Measurements from ENCODE around the gene MIPOL1. TPM values are rescaled to one million over a fixed set of nuclear protein-coding genes. Genes with fewer than 3 reads are reported as not detected.
"Not testable (repeated sequence)": the region's sequence is repeated elsewhere in the genome, so short reads cannot be mapped to it uniquely, and the experiment has no call there.

MIPOL1 gene
- total RNA-seq, 6 experiments from 2014 or later: 3.0 to 5.7 (median 4.0) TPM

DNA sequence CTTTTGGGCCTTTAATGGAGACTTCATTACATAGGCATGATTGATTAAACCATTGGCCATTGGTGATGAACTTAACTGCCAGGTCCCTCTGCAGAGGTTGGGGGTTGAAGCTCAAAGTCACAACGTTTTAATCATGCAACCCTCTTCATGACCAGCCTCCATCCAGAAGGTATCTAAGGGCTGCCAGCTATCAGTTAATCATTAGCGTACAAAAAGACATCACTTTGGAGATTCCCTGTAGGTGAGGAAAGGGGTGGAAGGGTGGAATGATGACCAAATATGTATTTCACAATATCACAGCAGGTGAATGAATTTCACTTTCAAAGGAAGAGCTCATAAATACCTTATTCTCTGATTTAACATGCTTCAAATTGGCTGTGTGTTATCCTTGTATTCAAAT, 92.0 kb downstream of the MIPOL1 start:
- Histone ChIP-seq H3K36me3 (no peaks in the 10 kb centered on the region), H3K4me1 (peaks cover 0 to 14% (median 0%) of the 10 kb centered on the region in 4 donors), H3K27ac (peak overlapping the region; percentile 17 to 67 (median 33)), H3K9me3 (no peaks in the 10 kb centered on the region), H3K4me3 (no peak overlapping the region), H3K27me3 (no peaks in the 10 kb centered on the region)
- DNase-seq (peak in 1 of 3 donors; percentile 57), ATAC-seq (peak; percentile 98 to 99 (median 98))
- TF ChIP-seq, protein P1, sequence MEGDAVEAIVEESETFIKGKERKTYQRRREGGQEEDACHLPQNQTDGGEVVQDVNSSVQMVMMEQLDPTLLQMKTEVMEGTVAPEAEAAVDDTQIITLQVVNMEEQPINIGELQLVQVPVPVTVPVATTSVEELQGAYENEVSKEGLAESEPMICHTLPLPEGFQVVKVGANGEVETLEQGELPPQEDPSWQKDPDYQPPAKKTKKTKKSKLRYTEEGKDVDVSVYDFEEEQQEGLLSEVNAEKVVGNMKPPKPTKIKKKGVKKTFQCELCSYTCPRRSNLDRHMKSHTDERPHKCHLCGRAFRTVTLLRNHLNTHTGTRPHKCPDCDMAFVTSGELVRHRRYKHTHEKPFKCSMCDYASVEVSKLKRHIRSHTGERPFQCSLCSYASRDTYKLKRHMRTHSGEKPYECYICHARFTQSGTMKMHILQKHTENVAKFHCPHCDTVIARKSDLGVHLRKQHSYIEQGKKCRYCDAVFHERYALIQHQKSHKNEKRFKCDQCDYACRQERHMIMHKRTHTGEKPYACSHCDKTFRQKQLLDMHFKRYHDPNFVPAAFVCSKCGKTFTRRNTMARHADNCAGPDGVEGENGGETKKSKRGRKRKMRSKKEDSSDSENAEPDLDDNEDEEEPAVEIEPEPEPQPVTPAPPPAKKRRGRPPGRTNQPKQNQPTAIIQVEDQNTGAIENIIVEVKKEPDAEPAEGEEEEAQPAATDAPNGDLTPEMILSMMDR (IDR thresholded peaks at IDR 0.05): no peak
- TF ChIP-seq POLR2A (IDR thresholded peaks at IDR 0.05): no peak
- intact Hi-C loops (cut with DNase I): no loop called here
- 10% methylated on average over 2 of the region's 2 CpGs for WGBS (ENCODE audit: insufficient coverage, low coverage, low lambda C conversion rate, missing lambda C conversion rate)

DNA sequence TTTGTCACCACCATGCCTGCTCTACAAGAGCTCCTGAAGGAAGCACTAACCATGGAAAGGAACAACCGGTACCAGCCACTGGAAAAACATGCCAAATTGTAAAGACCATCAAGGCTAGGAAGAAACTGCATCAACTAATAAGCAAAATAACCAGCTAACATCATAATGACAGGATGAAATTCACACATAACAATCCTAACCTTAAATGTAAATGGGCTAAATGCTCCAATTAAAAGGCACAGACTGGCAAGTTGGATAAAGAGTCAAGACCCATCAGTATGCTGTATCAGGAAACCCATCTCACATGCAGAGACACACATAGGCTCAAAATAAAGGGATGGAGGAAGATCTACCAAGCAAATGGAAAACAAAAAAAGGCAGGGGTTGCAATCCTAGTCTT, 97.5 kb downstream of the MIPOL1 start:
- H3K4me1 ChIP-seq; DNase-seq; H3K27ac ChIP-seq; H3K36me3 ChIP-seq; H3K9me3 ChIP-seq; H3K4me3 ChIP-seq; intact Hi-C loops (cut with DNase I); H3K27me3 ChIP-seq; ATAC-seq: not testable (repeated sequence)
- 100% methylated on average over 1 of the region's 1 CpG for WGBS (ENCODE audit: insufficient coverage, low coverage, low lambda C conversion rate, missing lambda C conversion rate)

- no peak for TF ChIP-seq POLR2A (IDR thresholded peaks at IDR 0.05)
- TF ChIP-seq, protein P1 (IDR thresholded peaks at IDR 0.05): no peak
- H3K9me3 ChIP-seq: no peaks in the 10 kb centered on the region
- 89% methylated on average over 1 of the region's 1 CpG for WGBS (ENCODE audit: insufficient coverage, low coverage, low lambda C conversion rate, missing lambda C conversion rate)
- DNase-seq (no peak), ATAC-seq (no peak)
- intact Hi-C loops (cut with DNase I): no loop called here
- no peaks in the 10 kb centered on the region for H3K4me1 ChIP-seq
- H3K27me3 ChIP-seq: no peaks in the 10 kb centered on the region
- no peaks in the 10 kb centered on the region for H3K36me3 ChIP-seq
- no peak overlapping the region for H3K4me3 ChIP-seq
- H3K27ac ChIP-seq: no peak overlapping the region
Measured at GRCh38 chr14:37311252-37311651, 113.5 kb downstream of the MIPOL1 start.

GRCh38 chr14:37318938-37319337, 121.2 kb downstream of the MIPOL1 start:
- Histone ChIP-seq H3K4me3 (no peak overlapping the region), H3K9me3 (no peaks in the 10 kb centered on the region), H3K4me1 (no peaks in the 10 kb centered on the region), H3K27ac (no peak overlapping the region), H3K27me3 (no peaks in the 10 kb centered on the region), H3K36me3 (no peaks in the 10 kb centered on the region)
- DNase-seq (no peak), ATAC-seq (no peak)
- intact Hi-C loops (cut with DNase I): no loop called here
- TF ChIP-seq, protein P1 (IDR thresholded peaks at IDR 0.05): no peak
- TF ChIP-seq POLR2A (IDR thresholded peaks at IDR 0.05): no peak
- WGBS (ENCODE audit: insufficient coverage, low coverage, low lambda C conversion rate, missing lambda C conversion rate): 94% methylated on average over 2 of the region's 2 CpGs

DNA sequence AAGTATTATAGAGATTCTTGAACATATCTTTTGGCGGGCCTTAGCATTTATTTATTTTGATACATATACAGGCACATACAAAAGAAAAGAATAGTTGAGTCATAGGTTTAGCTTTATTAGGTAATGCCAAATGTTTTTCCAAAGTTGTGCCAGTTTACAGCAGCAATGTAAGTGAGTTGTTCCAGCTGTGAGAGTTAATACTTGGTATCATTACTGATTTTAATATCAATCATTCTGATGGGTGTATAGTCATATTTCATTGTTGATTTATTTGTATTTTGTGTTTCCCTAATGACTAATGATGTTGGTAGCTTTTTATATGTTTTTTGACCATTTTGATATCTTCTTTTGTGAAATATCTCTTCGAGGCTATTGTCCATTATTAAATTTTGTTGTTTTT, 122.4 kb downstream of the MIPOL1 start:
- no peak for DNase-seq
- no peaks in the 10 kb centered on the region for H3K9me3 ChIP-seq
- intact Hi-C loops (cut with DNase I): no loop called here
- WGBS (ENCODE audit: insufficient coverage, low coverage, low lambda C conversion rate, missing lambda C conversion rate): 91% methylated on average over 2 of the region's 2 CpGs
- no peak overlapping the region for H3K27ac ChIP-seq
- ATAC-seq: no peak
- no peaks in the 10 kb centered on the region for H3K4me1 ChIP-seq
- no peaks in the 10 kb centered on the region for H3K36me3 ChIP-seq
- H3K4me3 ChIP-seq: no peak overlapping the region
- H3K27me3 ChIP-seq: no peaks in the 10 kb centered on the region
- TF ChIP-seq, protein P1 (IDR thresholded peaks at IDR 0.05): no peak
- no peak for TF ChIP-seq POLR2A (IDR thresholded peaks at IDR 0.05)
